GM23248 (cell line): ENCODE data around the gene OGFOD1. TPM values are rescaled to one million over a fixed set of nuclear protein-coding genes. Genes with fewer than 3 reads are reported as not detected.

Experiments
- DNase-seq: peaks from one replicate; pipeline ENCODE4 v3.0.0-alpha.2; 2015
- H2AFZ ChIP-seq: fragments of 200-600 bp; sonication (generic); 2 replicates; pipeline ENCODE4 v1.6.1; 2016; ENCODE audit warnings: antibody characterized with exemption
- H3F3A ChIP-seq: fragments of 200-600 bp; sonication (generic); 2 replicates; pipeline ENCODE4 v1.6.1; 2016; ENCODE audit warnings: mild to moderate bottlenecking, antibody characterized with exemption, mixed run types; ENCODE audit not compliant: insufficient read depth
- H3K27ac ChIP-seq: fragments of 200-600 bp; sonication (generic); 2 replicates; pipeline ENCODE4 v1.5.1; 2016; ENCODE audit warnings: mild to moderate bottlenecking
- H3K27me3 ChIP-seq: fragments of 200-600 bp; sonication (generic); replicated peaks from 2 replicates; pipeline ENCODE4 v1.6.1; 2016; ENCODE audit warnings: mild to moderate bottlenecking; ENCODE audit not compliant: insufficient read depth
- H3K36me3 ChIP-seq: fragments of 200-600 bp; sonication (generic); 2 replicates; pipeline ENCODE4 v1.6.1; 2016; ENCODE audit warnings: low read depth, mild to moderate bottlenecking
- H3K4me1 ChIP-seq: fragments of 200-600 bp; sonication (generic); 2 replicates; pipeline ENCODE4 v1.6.1; 2016; ENCODE audit warnings: mild to moderate bottlenecking; ENCODE audit not compliant: insufficient read depth
- H3K4me2 ChIP-seq: fragments of 200-600 bp; sonication (generic); one replicate; pipeline ENCODE4 v1.6.1; 2016; ENCODE audit warnings: mild to moderate bottlenecking; ENCODE audit not compliant: unreplicated experiment
- H3K4me3 ChIP-seq: fragments of 200-600 bp; sonication (generic); 2 replicates; pipeline ENCODE4 v1.5.1; 2016; ENCODE audit warnings: mild to moderate bottlenecking
- H3K79me2 ChIP-seq: fragments of 200-600 bp; sonication (generic); 2 replicates; pipeline ENCODE4 v1.6.1; 2016; ENCODE audit warnings: mild to moderate bottlenecking; ENCODE audit not compliant: insufficient read depth
- H3K9ac ChIP-seq: fragments of 200-600 bp; sonication (generic); 2 replicates; pipeline ENCODE4 v1.6.1; 2016; ENCODE audit warnings: mild to moderate bottlenecking
- H3K9me2 ChIP-seq: fragments of 200-600 bp; sonication (generic); 2 replicates; pipeline ENCODE4 v1.6.1; 2016; ENCODE audit warnings: mixed run types, mild to moderate bottlenecking, moderate library complexity; ENCODE audit not compliant: insufficient read depth
- H3K9me3 ChIP-seq: fragments of 200-600 bp; sonication (generic); one replicate; pipeline ENCODE4 v1.6.1; 2017; ENCODE audit warnings: low read depth
- H4K20me1 ChIP-seq: fragments of 200-600 bp; sonication (generic); 2 replicates; pipeline ENCODE4 v1.6.0; 2016; ENCODE audit not compliant: insufficient read depth
- EZH2 ChIP-seq: fragments of 200-600 bp; sonication (generic); IDR thresholded peaks from 2 replicates; pipeline ENCODE4 v1.6.1; 2018; ENCODE audit warnings: antibody characterized with exemption, mild to moderate bottlenecking; ENCODE audit not compliant: insufficient read depth, poor library complexity, severe bottlenecking
- EZH2phosphoT487 ChIP-seq: fragments of 200-600 bp; sonication (generic); IDR thresholded peaks from 2 replicates; pipeline ENCODE4 v1.6.1; 2018; ENCODE audit warnings: antibody characterized with exemption, moderate library complexity, mild to moderate bottlenecking, low read depth; ENCODE audit not compliant: insufficient read depth
- whole genome bisulfite sequencing, 2 experiments: methylation state at CpG; one replicate each; pipeline ENCODE4 v1.1.6; 2015 to 2017; ENCODE audit warnings: low lambda C conversion rate in 2 of 2, low coverage in 1 of 2; ENCODE audit errors: missing lambda C conversion rate in 2 of 2; 5-methylcytosine and 5-hydroxymethylcytosine counted together
- in situ Hi-C: fragments of 300-500 bp; cut with MboI; formaldehyde crosslinking; loops from 2 replicates; pipeline ENCODE4 v1.15.0; 2020
- polyA plus RNA-seq: library from polyadenylated mRNA; unstranded; fragments of >200 nt; fragmentation: Nextera tagmentation; extraction: Ambion mirVana; gene quantifications from 2 replicates; pipeline ENCODE4 v1.2.1, GENCODE V29; 2016
- total RNA-seq: library from RNA; depleted of rRNA; stranded (reverse); fragments of >200 nt; shearing (Covaris generic); gene quantifications from 2 replicates; pipeline ENCODE4 v1.2.3, GENCODE V29; 2014

Gene OGFOD1
- total and polyA plus RNA-seq, 2 experiments from 2014 or later = 59.1 to 101 TPM

DNA sequence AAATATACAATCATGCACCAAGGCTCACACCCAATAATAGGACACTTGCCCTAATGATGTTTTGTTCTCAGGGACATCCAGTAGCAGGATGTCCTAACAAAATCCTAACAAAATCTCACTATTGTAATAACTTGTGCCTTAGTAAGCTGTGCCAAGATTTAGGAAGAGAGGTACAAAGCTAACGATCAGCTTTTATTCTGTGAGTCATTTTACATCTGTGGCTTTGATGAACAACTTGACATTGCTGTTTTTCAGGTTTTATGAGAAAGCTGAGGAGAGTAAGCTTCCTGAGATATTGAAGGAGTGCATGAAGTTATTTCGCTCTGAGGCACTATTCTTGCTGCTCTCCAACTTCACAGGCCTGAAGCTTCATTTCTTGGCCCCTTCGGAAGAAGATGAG, 18.9 kb downstream of the OGFOD1 start:
- Histone ChIP-seq H3K79me2 (peaks cover 8% of the 10 kb centered on the region; the same call in 1 of the 2 replicates), H3K4me1 (no peaks in the 10 kb centered on the region), H3K4me2 (no peak overlapping the region), H3K27ac (no peak overlapping the region), H3F3A (peaks cover 9% of the 10 kb centered on the region), H3K9ac (no peak overlapping the region), H3K9me2 (no peaks in the 10 kb centered on the region), H3K36me3 (peaks cover 93% of the 10 kb centered on the region), H4K20me1 (no peaks in the 10 kb centered on the region), H3K27me3 (no peaks in the 10 kb centered on the region), H3K9me3 (no peaks in the 10 kb centered on the region), H2AFZ (no peak overlapping the region), H3K4me3 (no peak overlapping the region)
- DNase-seq = no peak
- no peak for TF ChIP-seq EZH2phosphoT487
- no peak for TF ChIP-seq EZH2
- WGBS, 2 experiments = 95 to 100% methylated on average over 3 of the region's 3 CpGs
- in situ Hi-C loops = no loop called here

DNA sequence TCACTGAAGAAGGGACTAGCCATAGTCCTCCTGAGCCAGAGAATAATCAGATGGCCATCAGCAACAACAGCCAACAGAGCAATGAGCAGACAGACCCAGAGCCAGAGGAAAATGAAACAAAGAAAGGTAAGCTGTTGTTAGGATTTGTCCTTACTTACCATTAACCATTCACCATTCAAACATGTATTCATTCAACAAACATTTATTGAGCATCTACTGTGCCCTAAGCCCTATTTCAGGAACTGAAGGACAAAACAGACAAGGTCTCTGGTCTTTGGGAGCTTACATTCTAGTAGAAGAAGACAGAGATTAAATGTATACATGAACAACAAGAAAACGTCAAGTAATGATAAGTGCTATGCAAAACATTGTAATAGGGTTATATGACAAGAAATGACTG, 19.3 kb downstream of the OGFOD1 start:
- Histone ChIP-seq H3K4me2 (no peak overlapping the region), H3F3A (peaks cover 13% of the 10 kb centered on the region), H3K27me3 (no peaks in the 10 kb centered on the region), H3K4me1 (no peaks in the 10 kb centered on the region), H2AFZ (no peak overlapping the region), H3K36me3 (peaks cover 93% of the 10 kb centered on the region), H4K20me1 (no peaks in the 10 kb centered on the region), H3K27ac (no peak overlapping the region), H3K79me2 (peaks cover 8% of the 10 kb centered on the region; the same call in 1 of the 2 replicates), H3K4me3 (no peak overlapping the region), H3K9me2 (no peaks in the 10 kb centered on the region), H3K9ac (no peak overlapping the region), H3K9me3 (no peaks in the 10 kb centered on the region)
- 97 to 100% methylated on average over 1 of the region's 1 CpG for WGBS, 2 experiments
- DNase-seq = no peak
- in situ Hi-C loops = no loop called here
- TF ChIP-seq EZH2 = no peak
- no peak for TF ChIP-seq EZH2phosphoT487

DNA sequence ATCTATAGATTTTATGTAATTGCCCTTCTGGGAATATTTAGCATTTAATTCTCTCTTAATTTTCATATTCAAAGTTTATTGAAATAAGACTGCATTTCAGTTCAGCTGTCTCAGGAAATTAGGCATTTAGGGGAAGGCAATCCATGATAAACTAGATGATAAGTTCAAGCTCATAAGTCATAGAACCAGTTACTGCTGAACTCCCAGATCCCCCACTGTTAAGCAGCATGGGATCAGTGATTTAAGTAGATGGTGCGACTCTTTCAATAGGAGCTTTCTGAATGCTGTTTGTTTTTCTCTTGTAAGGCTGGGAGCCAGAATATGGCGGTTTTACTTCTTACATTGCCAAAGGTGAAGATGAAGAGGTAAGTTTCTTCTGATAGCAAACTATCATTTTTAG, 23.8 kb downstream of the OGFOD1 start:
- in situ Hi-C loops = no loop called here
- Histone ChIP-seq H2AFZ (no peak overlapping the region), H3K4me3 (no peak overlapping the region), H3K36me3 (peaks cover 73% of the 10 kb centered on the region), H3K9ac (no peak overlapping the region), H3K9me2 (no peaks in the 10 kb centered on the region), H4K20me1 (no peaks in the 10 kb centered on the region), H3K4me2 (no peak overlapping the region), H3K9me3 (no peaks in the 10 kb centered on the region), H3F3A (peaks cover 45% of the 10 kb centered on the region), H3K27ac (0 out of 2 replicates have a peak overlapping the region, but pooled peaks have one; percentile 79), H3K27me3 (no peaks in the 10 kb centered on the region), H3K79me2 (peaks cover 8% of the 10 kb centered on the region; the same call in 1 of the 2 replicates), H3K4me1 (peaks cover 27% of the 10 kb centered on the region)
- TF ChIP-seq EZH2phosphoT487 (no peak), EZH2 (no peak)
- no peak for DNase-seq
- WGBS, 2 experiments = 93 to 96% methylated on average over 2 of the region's 2 CpGs

DNA sequence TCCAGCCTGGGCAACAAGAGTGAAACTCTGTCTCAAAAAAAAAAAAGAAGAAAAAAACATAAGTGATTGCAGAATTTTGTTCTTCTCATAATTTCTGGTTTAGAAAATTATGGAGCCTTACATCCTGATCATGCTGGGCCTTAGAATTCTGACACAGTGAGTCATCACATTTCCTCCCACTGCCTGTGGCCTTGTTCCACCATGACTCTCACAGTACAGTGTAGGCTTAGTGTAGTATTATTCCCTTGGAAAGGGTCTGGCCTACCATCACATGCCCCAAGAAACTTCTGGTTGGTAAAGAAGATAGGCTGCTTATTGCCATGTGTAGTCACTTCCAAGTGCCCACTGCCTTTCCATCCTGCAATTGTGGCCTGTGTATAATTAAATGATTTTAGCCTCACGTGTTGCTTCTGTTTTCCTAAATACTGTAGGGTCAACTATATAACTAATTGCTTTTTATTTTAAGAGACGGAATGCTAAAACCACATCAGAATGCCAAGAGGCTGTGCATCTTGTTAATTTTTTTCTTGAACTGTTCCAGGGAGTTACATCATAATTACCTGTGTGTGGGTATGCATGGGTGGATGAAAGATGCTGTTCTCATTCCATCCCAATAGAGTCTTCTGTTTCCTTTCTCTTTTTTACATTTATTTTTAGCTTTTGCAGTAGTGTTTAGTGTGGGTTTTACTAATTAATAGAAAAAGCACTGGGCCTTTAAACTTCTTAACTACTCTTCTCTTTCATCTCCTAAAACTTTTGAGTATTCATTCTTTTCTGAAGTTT, 25.9 kb downstream of the OGFOD1 start:
- Histone ChIP-seq H3K27me3 (no peaks in the 10 kb centered on the region), H3K9ac (peak overlapping the region; percentile 54), H3F3A (peaks cover 60% of the 10 kb centered on the region), H3K36me3 (peaks cover 54% of the 10 kb centered on the region), H3K9me3 (no peaks in the 10 kb centered on the region), H3K27ac (peak overlapping the region; percentile 79), H2AFZ (peak overlapping the region; percentile 14; the same call in 1 of the 2 replicates), H3K4me2 (peak overlapping the region; percentile 55), H3K4me1 (peaks cover 35% of the 10 kb centered on the region), H4K20me1 (no peaks in the 10 kb centered on the region), H3K79me2 (peaks cover 4% of the 10 kb centered on the region; the same call in 1 of the 2 replicates), H3K9me2 (no peaks in the 10 kb centered on the region), H3K4me3 (peak overlapping the region; percentile 14; the same call in 1 of the 2 replicates)
- TF ChIP-seq EZH2phosphoT487 = no peak
- TF ChIP-seq EZH2 = no peak
- 93 to 100% methylated on average over 2 of the region's 2 CpGs for WGBS, 2 experiments
- in situ Hi-C loops = no loop called here
- DNase-seq = peak; percentile 92
